GM18907 (cell line): ENCODE measurements around the gene NGFR.

Experiments used
- ATAC-seq: cut with Tn5 transposase; IDR thresholded peaks from one replicate; pipeline ENCODE4 v1.9.1; 2021; ENCODE audit warnings: mild to moderate bottlenecking, moderate library complexity; ENCODE audit not compliant: unreplicated experiment

Gene NGFR

GRCh38 chr17:49494986-49495841, at the start of gene NGFR:
Gene NGFR (plus strand): TSS chr17:49495293. CDS start chr17:49495418, 125 bp downstream.
- ATAC-seq, result no peak

- no peak for ATAC-seq
Measured at GRCh38 chr17:49445591-49445990, 49.5 kb upstream of the NGFR start.

- ATAC-seq, result no peak
Measured at GRCh38 chr17:49447628-49448302, 47.3 kb upstream of the NGFR start.

- no peak for ATAC-seq
Measured at GRCh38 chr17:49450181-49450580, 44.9 kb upstream of the NGFR start.

GRCh38 chr17:49450735-49451134, 44.4 kb upstream of the NGFR start:
- no peak for ATAC-seq

GRCh38 chr17:49452201-49452600, 42.9 kb upstream of the NGFR start:
- no peak for ATAC-seq

- ATAC-seq, result no peak
Measured at GRCh38 chr17:49452661-49453060, 42.4 kb upstream of the NGFR start.

- no peak for ATAC-seq
Measured at GRCh38 chr17:49454050-49454449, 41.0 kb upstream of the NGFR start.

- no peak for ATAC-seq
Measured at GRCh38 chr17:49455272-49455861, 39.7 kb upstream of the NGFR start.

GRCh38 chr17:49456183-49456965, 38.7 kb upstream of the NGFR start:
- ATAC-seq, result no peak

GRCh38 chr17:49457564-49458535, 37.2 kb upstream of the NGFR start:
- ATAC-seq, result no peak

GRCh38 chr17:49459401-49459984, 35.6 kb upstream of the NGFR start:
- no peak for ATAC-seq

GRCh38 chr17:49460401-49460800, 34.7 kb upstream of the NGFR start:
- no peak for ATAC-seq

GRCh38 chr17:49461580-49461979, 33.5 kb upstream of the NGFR start:
- no peak for ATAC-seq

GRCh38 chr17:49464049-49464448, 31.0 kb upstream of the NGFR start:
- ATAC-seq, result no peak

GRCh38 chr17:49465331-49465903, 29.7 kb upstream of the NGFR start:
- no peak for ATAC-seq

- no peak for ATAC-seq
Measured at GRCh38 chr17:49466436-49466835, 28.7 kb upstream of the NGFR start.

GRCh38 chr17:49467175-49467574, 27.9 kb upstream of the NGFR start:
- no peak for ATAC-seq

GRCh38 chr17:49468811-49469385, 26.2 kb upstream of the NGFR start:
- no peak for ATAC-seq
